Stomach (tissue), 9 donors: ENCODE data around the gene RPL27. TPM values are rescaled to one million over a fixed set of nuclear protein-coding genes. Genes with fewer than 3 reads are reported as not detected.

Experiments
- DNase-seq, 2 donors: peaks; one replicate each; pipeline versions ENCODE4 v3.0.0 to v3.0.0-alpha.2; 2013 to 2019
- H3K27ac ChIP-seq, 5 donors: fragments of 200-600 bp in 4 of 5; sonication (generic) in 4 of 5; one replicate each; pipeline ENCODE4 v1.5.1; 2013 to 2019; ENCODE audit warnings: mild to moderate bottlenecking in 1 of 5, moderate library complexity in 1 of 5
- H3K27me3 ChIP-seq, 3 donors: fragments of 200-600 bp; sonication (generic); one replicate each; pipeline ENCODE4 v1.5.1; 2017 to 2019; ENCODE audit warnings: mixed run types in 1 of 3
- H3K36me3 ChIP-seq, 4 donors: fragments of 200-600 bp; sonication (generic); 1 replicate in 3 of 4; 2 replicates in 1 of 4; pipeline ENCODE4 v1.5.1; 2016 to 2019
- H3K4me1 ChIP-seq, 4 donors: fragments of 200-600 bp; sonication (generic); one replicate each; pipeline ENCODE4 v1.5.1; 2016 to 2019
- H3K4me3 ChIP-seq, 4 donors: fragments of 200-600 bp; sonication (generic) in 3 of 4; one replicate each; pipeline ENCODE4 v1.5.1; 2016 to 2019; ENCODE audit warnings: mild to moderate bottlenecking in 1 of 4
- H3K9me3 ChIP-seq, 4 donors: fragments of 200-600 bp; sonication (generic); one replicate each; pipeline ENCODE4 v1.5.1; 2016 to 2019
- EP300 ChIP-seq: sonication (generic); formaldehyde crosslinking; IDR thresholded peaks from one replicate; pipeline ENCODE4 v1.6.1; 2017; ENCODE audit warnings: antibody characterized with exemption
- POLR2A ChIP-seq, 4 donors: fragments of 450-650 bp; IDR thresholded peaks; one replicate each; pipeline ENCODE4 v1.6.1; 2016; ENCODE audit warnings: antibody characterized with exemption in 4 of 4, control low read depth in 2 of 4, mild to moderate bottlenecking in 1 of 4, moderate library complexity in 1 of 4
- POLR2AphosphoS5 ChIP-seq, 3 donors: sonication (generic); formaldehyde crosslinking; IDR thresholded peaks; one replicate each; pipeline ENCODE4 v1.6.1; 2016; ENCODE audit warnings: antibody characterized with exemption in 3 of 3
- WGBS, 5 donors: extraction: QIAGEN DNeasy Blood & Tissue Kit in 3 of 5; methylation state at CpG; one replicate each; pipeline versions ENCODE4 v1.1.5 to v1.1.7; 2013 to 2018; 5-methylcytosine and 5-hydroxymethylcytosine counted together
- intact Hi-C: fragments of 100-400 bp; cut with DNase I; formaldehyde crosslinking; loops from one replicate; pipeline ENCODE4 v1.15.1; 2023; ENCODE audit warnings: low total_unique reads
- polyA plus RNA-seq, 3 donors: library from polyadenylated mRNA; stranded (reverse); fragments of 200-250 nt; gene quantifications; one replicate each; pipeline ENCODE4 v1.2.3, GENCODE V29; 2013
- total RNA-seq, 5 donors: library from RNA; depleted of rRNA; stranded (reverse); fragments of >200 nt; gene quantifications; one replicate each; pipeline versions ENCODE4 v1.1.0 to v1.2.3, GENCODE V29; 2014 to 2016
- TF ChIP-seq, protein P1 (sequence below), 7 experiments: fragments of 450-650 bp in 4 of 7; fragments of 200-600 bp in 3 of 7; sonication (generic) in 3 of 7; IDR thresholded peaks; one replicate each; pipeline ENCODE4 v1.5.1; 2016 to 2019; ENCODE audit warnings: antibody characterized with exemption in 7 of 7, control low read depth in 2 of 7, mild to moderate bottlenecking in 1 of 7
- donor health status: healthy with polysubstance abuse.
- donor health status: Bipolar disorder and iron deficiency.
- donor health status: healthy.

The RPL27 gene
- total and polyA plus RNA-seq, 8 donors = 251 to 4,199 (median 1,554) TPM

DNA sequence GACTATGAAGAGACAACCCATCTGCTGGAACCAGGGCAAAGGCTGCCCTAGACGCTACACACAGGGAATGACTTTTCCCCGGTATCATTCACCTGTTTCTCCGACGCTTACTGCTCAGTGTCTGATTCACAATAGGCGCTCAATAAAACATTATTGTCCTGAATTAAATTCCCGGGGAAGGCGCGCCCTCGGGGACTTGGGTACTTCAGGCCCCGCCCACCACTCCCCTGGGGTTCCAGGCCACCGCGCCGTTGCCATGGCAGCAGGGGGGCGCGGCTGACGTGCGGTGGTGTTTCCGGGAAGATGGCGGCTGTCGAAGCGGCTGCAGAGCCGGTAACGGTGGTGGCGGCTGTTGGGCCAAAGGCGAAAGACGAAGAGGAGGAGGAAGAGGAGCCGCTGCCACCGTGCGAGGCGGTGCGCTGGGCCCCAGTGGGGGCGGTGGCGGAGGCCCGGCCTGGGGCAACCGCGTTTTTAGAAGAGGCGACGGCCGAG is 17.9 kb upstream of the RPL27 start, which contains the start of gene RUNDC1:
Gene RUNDC1, plus strand, starts transcription at position 292 of the 492 bp plus-strand sequence. Its CDS starts 12 bp downstream, at position 304.
- H3K27me3 ChIP-seq = no peaks in the 10 kb centered on the region
- peaks cover 0 to 14% (median 2%) of the 10 kb centered on the region in 4 donors for H3K36me3 ChIP-seq
- peak; percentile 97 for DNase-seq
- H3K4me3 ChIP-seq = peak within 1 kb of the TSS; percentile 83 to 97 (median 93)
- H3K27ac ChIP-seq = peak within 1 kb of the TSS; percentile 90 to 93 (median 91)
- no peaks in the 10 kb centered on the region for H3K9me3 ChIP-seq
- TF ChIP-seq POLR2A (IDR thresholded peaks at IDR 0.05) (peak in 1 of 4 donors; percentile 45), POLR2AphosphoS5 (IDR thresholded peaks at IDR 0.05) (peak; percentile 24 to 93 (median 86)), EP300 (no peak)
- TF ChIP-seq, protein P1, sequence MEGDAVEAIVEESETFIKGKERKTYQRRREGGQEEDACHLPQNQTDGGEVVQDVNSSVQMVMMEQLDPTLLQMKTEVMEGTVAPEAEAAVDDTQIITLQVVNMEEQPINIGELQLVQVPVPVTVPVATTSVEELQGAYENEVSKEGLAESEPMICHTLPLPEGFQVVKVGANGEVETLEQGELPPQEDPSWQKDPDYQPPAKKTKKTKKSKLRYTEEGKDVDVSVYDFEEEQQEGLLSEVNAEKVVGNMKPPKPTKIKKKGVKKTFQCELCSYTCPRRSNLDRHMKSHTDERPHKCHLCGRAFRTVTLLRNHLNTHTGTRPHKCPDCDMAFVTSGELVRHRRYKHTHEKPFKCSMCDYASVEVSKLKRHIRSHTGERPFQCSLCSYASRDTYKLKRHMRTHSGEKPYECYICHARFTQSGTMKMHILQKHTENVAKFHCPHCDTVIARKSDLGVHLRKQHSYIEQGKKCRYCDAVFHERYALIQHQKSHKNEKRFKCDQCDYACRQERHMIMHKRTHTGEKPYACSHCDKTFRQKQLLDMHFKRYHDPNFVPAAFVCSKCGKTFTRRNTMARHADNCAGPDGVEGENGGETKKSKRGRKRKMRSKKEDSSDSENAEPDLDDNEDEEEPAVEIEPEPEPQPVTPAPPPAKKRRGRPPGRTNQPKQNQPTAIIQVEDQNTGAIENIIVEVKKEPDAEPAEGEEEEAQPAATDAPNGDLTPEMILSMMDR (IDR thresholded peaks at IDR 0.05) = no peak
- H3K4me1 ChIP-seq = peaks cover 25 to 58% (median 46%) of the 10 kb centered on the region in 4 donors
- intact Hi-C loops = no loop called here
- 0 to 1% (median 0%) methylated on average over 25 to 39 of the region's 39 CpGs for WGBS, 5 donors

DNA sequence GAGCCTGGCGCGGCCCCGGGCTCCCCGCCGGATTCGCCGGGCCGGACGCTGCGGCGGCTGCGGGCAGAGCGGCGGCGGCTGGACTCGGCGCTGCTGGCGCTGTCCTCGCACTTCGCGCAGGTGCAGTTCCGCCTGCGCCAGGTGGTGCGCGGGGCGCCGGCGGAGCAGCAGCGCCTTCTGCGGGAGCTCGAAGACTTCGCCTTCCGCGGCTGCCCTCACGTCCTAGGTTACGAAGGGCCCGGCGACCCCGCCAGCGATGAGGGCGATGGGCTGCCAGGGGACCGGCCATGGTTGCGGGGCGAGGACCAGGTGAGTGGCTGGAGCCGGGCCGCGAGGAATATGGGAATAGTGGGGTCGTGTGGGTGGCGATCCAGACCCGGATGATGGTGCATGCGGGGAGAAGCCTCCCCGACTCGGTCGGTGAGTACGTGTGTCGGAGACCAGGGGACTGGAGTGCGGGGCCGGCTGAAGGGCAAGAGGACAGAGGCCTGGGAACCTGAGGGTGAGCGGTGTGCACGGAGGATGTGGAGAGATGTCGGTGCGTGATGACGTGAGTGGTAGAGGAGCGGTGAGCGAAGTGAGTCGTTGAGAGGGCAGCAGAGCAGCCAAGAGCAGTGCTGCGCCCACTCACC is 17.3 kb upstream of the RPL27 start:
- peak; percentile 61 to 82 for DNase-seq
- Histone ChIP-seq H3K36me3 (peaks cover 0 to 19% (median 4%) of the 10 kb centered on the region in 4 donors), H3K27me3 (no peaks in the 10 kb centered on the region), H3K9me3 (no peaks in the 10 kb centered on the region), H3K4me3 (peak overlapping the region; percentile 83 to 97 (median 93)), H3K4me1 (peaks cover 26 to 64% (median 49%) of the 10 kb centered on the region in 4 donors), H3K27ac (peak overlapping the region; percentile 90 to 93 (median 91))
- intact Hi-C loops = no loop called here
- TF ChIP-seq POLR2A (IDR thresholded peaks at IDR 0.05) (no peak), POLR2AphosphoS5 (IDR thresholded peaks at IDR 0.05) (peak in 1 of 3 donors; percentile 5)
- TF ChIP-seq, protein P1 (IDR thresholded peaks at IDR 0.05) = peak in 1 of 7 experiments; percentile 14
- WGBS, 5 donors = 0 to 1% (median 1%) methylated on average over 48 to 67 of the region's 67 CpGs

DNA sequence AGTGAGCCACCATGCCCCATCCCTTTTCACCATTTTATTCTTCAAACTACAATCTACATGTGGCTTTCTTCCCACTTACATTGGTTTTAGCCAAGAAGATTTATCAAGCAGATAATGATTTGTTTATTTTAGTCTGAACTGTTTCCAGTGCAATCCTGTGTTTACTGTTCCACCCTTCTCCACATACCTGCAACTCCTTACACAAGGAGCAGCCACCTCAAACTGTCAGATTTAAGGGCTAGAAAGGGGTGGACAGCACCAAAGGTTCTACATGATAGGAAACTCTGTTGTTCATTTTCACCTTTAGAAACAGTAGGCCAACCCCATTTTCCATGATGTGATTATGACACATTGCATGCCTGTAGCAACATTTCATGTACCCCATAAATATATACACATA is 16.0 kb upstream of the RPL27 start:
- intact Hi-C loops = no loop called here
- Histone ChIP-seq H3K36me3 (peaks cover 1 to 33% (median 18%) of the 10 kb centered on the region in 4 donors), H3K27ac (peak overlapping the region; percentile 33 to 93 (median 90)), H3K4me1 (peaks cover 26 to 74% (median 51%) of the 10 kb centered on the region in 4 donors), H3K9me3 (no peaks in the 10 kb centered on the region), H3K4me3 (peak overlapping the region in 2 of 4 donors; percentile 83 to 94), H3K27me3 (no peaks in the 10 kb centered on the region)
- TF ChIP-seq POLR2A (IDR thresholded peaks at IDR 0.05) (no peak), POLR2AphosphoS5 (IDR thresholded peaks at IDR 0.05) (no peak), EP300 (no peak)
- TF ChIP-seq, protein P1 (IDR thresholded peaks at IDR 0.05) = no peak
- DNase-seq = no peak

DNA sequence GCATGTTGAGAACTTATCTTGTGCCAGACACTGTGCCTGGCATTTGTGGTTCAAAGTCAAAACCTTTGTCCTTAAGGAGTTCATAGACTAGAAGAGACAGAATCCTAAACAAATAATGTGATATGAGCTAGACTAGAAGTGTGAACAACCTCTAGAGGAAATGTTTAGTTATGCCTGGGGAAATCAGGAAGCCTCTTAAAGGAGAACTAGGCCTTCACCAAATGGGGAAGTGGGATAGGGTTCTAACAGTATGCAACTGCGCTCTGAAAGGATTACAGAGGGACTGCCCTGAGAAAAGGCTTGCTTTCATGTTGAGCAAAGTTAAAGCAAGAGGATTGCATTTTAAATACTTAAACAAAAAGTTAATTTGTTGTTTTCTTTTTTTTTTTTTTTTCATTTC is 13.0 kb upstream of the RPL27 start:
- 0 to 73% (median 0%) methylated on average over 1 of the region's 1 CpG for WGBS, 5 donors
- intact Hi-C loops = no loop called here
- TF ChIP-seq EP300 = no peak
- TF ChIP-seq POLR2A (IDR thresholded peaks at IDR 0.05) = no peak
- TF ChIP-seq, protein P1 (IDR thresholded peaks at IDR 0.05) = no peak
- TF ChIP-seq POLR2AphosphoS5 (IDR thresholded peaks at IDR 0.05) = peak in 1 of 3 donors; percentile 6
- H3K9me3 ChIP-seq = no peaks in the 10 kb centered on the region
- DNase-seq = peak in 1 of 2 donors; percentile 38
- H3K27me3 ChIP-seq = no peaks in the 10 kb centered on the region
- peak overlapping the region in 4 of 5 donors; percentile 57 to 82 (median 70) for H3K27ac ChIP-seq
- peaks cover 17 to 68% (median 41%) of the 10 kb centered on the region in 4 donors for H3K4me1 ChIP-seq
- no peak overlapping the region for H3K4me3 ChIP-seq
- H3K36me3 ChIP-seq = peaks cover 27 to 63% (median 48%) of the 10 kb centered on the region in 4 donors
